Vagina (tissue), 2 donors: Measurements from ENCODE around the gene PIH1D1.

Experiments used
- CTCF ChIP-seq, 3 experiments: fragments of 450-650 bp in 2 of 3; fragments of 200-600 bp in 1 of 3; sonication (generic) in 1 of 3; IDR thresholded peaks; one replicate each; pipeline ENCODE4 v1.5.1; 2017 to 2019; ENCODE audit warnings: antibody characterized with exemption in 3 of 3, mild to moderate bottlenecking in 2 of 3, moderate library complexity in 2 of 3
- POLR2A ChIP-seq, 2 donors: fragments of 450-650 bp; IDR thresholded peaks; one replicate each; pipeline ENCODE4 v1.6.1; 2017; ENCODE audit warnings: antibody characterized with exemption in 2 of 2, mild to moderate bottlenecking in 2 of 2, moderate library complexity in 2 of 2

- TF ChIP-seq POLR2A (IDR thresholded peaks at IDR 0.05) (no peak), CTCF (IDR thresholded peaks at IDR 0.05) (no peak)
These were observed 10.9 kb upstream of the PIH1D1 start for GRCh38 chr19:49462492-49462891.
